ENCODE data around the gene MYO1D. TPM values are rescaled to one million over a fixed set of nuclear protein-coding genes. Genes with fewer than 3 reads are reported as not detected.

Gene MYO1D
- total RNA-seq, 1 experiment from 2014 or later = 35.7 TPM

- intact Hi-C loops (cut with micrococcal nuclease) = no loop called here
- no peaks in the 10 kb centered on the region for H3K9me2 ChIP-seq (ENCODE audit: insufficient read depth)
- no peaks in the 10 kb centered on the region for H3K9me3 ChIP-seq (ENCODE audit: control insufficient read depth in 1 of 2, insufficient read depth in 1 of 2, low read depth in 1 of 2, low read length in 2 of 2)
- no peaks in the 10 kb centered on the region for H3K4me1 ChIP-seq (ENCODE audit: control insufficient read depth in 1 of 2, insufficient read depth in 2 of 2, low read length in 2 of 2)
- ChIA-PET POLR2A (no interaction called here), RAD21 (ENCODE audit: low non-redundant PET in 1 of 2, low total read pairs in 2 of 2, uncharacterized antibody in 2 of 2, unreplicated experiment in 2 of 2) (no interaction called here), CTCF (no interaction called here)
- no peak overlapping the region for H3K27ac ChIP-seq (ENCODE audit: low read depth, low read length)
- TF ChIP-seq EZH2phosphoT487 (IDR thresholded peaks at IDR 0.05; ENCODE audit: borderline replicate concordance) (no peak), MAX (IDR thresholded peaks at IDR 0.05) (no peak), REST (IDR thresholded peaks at IDR 0.05; ENCODE audit: low read depth) (no peak), ZBTB33 (IDR thresholded peaks at IDR 0.05; ENCODE audit: extremely low read depth, insufficient replicate concordance, low read length) (no peak), POLR2AphosphoS5 (IDR thresholded peaks at IDR 0.05; ENCODE audit: low read depth, low read length) (no peak), ZFX (IDR thresholded peaks at IDR 0.05) (no peak), ZNF274 (IDR thresholded peaks at IDR 0.05; ENCODE audit: low read depth, low read length) (no peak), CEBPB (IDR thresholded peaks at IDR 0.05; ENCODE audit: low read depth) (no peak), SP1 (IDR thresholded peaks at IDR 0.05; ENCODE audit: low read depth) (no peak)
- no peaks in the 10 kb centered on the region for H3K79me2 ChIP-seq (ENCODE audit: insufficient read depth, low read length)
- no peak overlapping the region for H2AFZ ChIP-seq (ENCODE audit: low read depth, low read length, poor library complexity, severe bottlenecking)
- no TSS peak for BruUV-seq (replicated peaks)
- no peak for ATAC-seq
- H4K20me1 ChIP-seq (ENCODE audit: insufficient read depth) = no peaks in the 10 kb centered on the region
- no peak overlapping the region for H3K4me2 ChIP-seq (ENCODE audit: low read length)
- H3K27me3 ChIP-seq (ENCODE audit: insufficient read depth, low read length) = no peaks in the 10 kb centered on the region
- H3K9ac ChIP-seq (ENCODE audit: low read length) = no peak overlapping the region
- no peaks in the 10 kb centered on the region for H3K36me3 ChIP-seq (ENCODE audit: control insufficient read depth in 1 of 2, insufficient read depth in 2 of 2, low read length in 2 of 2)
- no peak for DNase-seq (ENCODE audit: low read depth, low spot score)
- H3K4me3 ChIP-seq (replicated peaks in 1 of 2; ENCODE audit: low read depth in 1 of 2, low read length in 2 of 2) = no peak overlapping the region
Measured at GRCh38 chr17:32689348-32689747, 187.6 kb downstream of the MYO1D start.

Data from HCT116 (cell line).